Activated naive CD4-positive, alpha-beta T cell treated with anti-CD3 and anti-CD28 coated beads for 36 hours (primary cell): ENCODE results near the gene SNPH. TPM values are rescaled to one million over a fixed set of nuclear protein-coding genes. Genes with fewer than 3 reads are reported as not detected.

ENCODE experiments used
- CTCF ChIA-PET: fragments of 350-600 bp; sonication (Branson Sonifier 250); formaldehyde crosslinking; loops from one replicate; lab custom pipeline; 2021; ENCODE audit warnings: antibody characterized with exemption; lab: Charles Lee
- DNase-seq: peaks from one replicate; pipeline ENCODE4 v3.0.0-alpha.2; 2020
- H3K27ac Mint-ChIP-seq: one replicate; pipeline ENCODE4 v1.8.0; 2021; ENCODE audit warnings: mild to moderate bottlenecking, mixed read lengths
- H3K27me3 Mint-ChIP-seq: one replicate; pipeline ENCODE4 v1.8.0; 2021; ENCODE audit warnings: low read depth, mixed read lengths
- H3K36me3 Mint-ChIP-seq: one replicate; pipeline ENCODE4 v1.8.0; 2021; ENCODE audit warnings: low read depth, mixed read lengths
- H3K4me1 Mint-ChIP-seq: one replicate; pipeline ENCODE4 v1.8.0; 2021; ENCODE audit warnings: low read depth, mixed read lengths
- H3K4me3 Mint-ChIP-seq: one replicate; pipeline ENCODE4 v1.8.0; 2021; ENCODE audit warnings: mild to moderate bottlenecking, moderate library complexity, mixed read lengths
- H3K9me3 Mint-ChIP-seq: one replicate; pipeline ENCODE4 v1.8.0; 2021; ENCODE audit warnings: mixed read lengths
- intact Hi-C: fragments of 100-400 bp; cut with micrococcal nuclease; formaldehyde crosslinking; loops from one replicate; pipeline ENCODE4 v1.15.1; 2023
- total RNA-seq, 2 experiments: library from RNA; stranded (reverse); gene quantifications; one replicate each; pipeline ENCODE4 v1.2.3, GENCODE V29; 2021

SNPH gene
- total RNA-seq, 2 experiments from 2014 or later: 6.7 to 7.3 TPM

DNA sequence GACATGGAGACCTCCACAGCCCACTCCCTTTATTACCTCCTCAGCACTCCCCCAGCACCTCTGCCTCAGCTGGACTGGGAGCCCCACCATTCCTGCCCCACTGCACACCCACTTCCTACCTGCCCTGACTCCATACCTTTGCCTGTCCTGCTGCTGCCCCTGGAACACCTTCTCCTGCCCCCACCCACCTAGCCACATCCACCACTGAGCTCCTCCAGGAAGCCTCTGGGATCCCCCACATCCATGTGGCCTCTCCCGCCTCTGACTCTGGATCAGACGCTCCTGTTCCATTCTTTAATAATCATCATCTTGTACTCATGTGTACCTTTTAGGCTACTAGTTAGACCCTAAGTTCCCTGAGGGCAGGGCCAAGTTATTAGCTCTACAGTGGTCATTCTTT is 65.0 kb downstream of the SNPH start:
- intact Hi-C loops: no loop called here
- Mint-ChIP-seq H3K9me3 (no peaks in the 10 kb centered on the region), H3K4me1 (peaks cover 50% of the 10 kb centered on the region), H3K36me3 (peaks cover 19% of the 10 kb centered on the region), H3K27me3 (no peaks in the 10 kb centered on the region), H3K4me3 (no peak overlapping the region), H3K27ac (peak overlapping the region; percentile 91)
- DNase-seq: no peak
- CTCF ChIA-PET: interaction anchor here (0.6 kb wide), 1 partner anchor 12 kb away, joined by 3 read pairs; no protein-coding TSS in a partner anchor

DNA sequence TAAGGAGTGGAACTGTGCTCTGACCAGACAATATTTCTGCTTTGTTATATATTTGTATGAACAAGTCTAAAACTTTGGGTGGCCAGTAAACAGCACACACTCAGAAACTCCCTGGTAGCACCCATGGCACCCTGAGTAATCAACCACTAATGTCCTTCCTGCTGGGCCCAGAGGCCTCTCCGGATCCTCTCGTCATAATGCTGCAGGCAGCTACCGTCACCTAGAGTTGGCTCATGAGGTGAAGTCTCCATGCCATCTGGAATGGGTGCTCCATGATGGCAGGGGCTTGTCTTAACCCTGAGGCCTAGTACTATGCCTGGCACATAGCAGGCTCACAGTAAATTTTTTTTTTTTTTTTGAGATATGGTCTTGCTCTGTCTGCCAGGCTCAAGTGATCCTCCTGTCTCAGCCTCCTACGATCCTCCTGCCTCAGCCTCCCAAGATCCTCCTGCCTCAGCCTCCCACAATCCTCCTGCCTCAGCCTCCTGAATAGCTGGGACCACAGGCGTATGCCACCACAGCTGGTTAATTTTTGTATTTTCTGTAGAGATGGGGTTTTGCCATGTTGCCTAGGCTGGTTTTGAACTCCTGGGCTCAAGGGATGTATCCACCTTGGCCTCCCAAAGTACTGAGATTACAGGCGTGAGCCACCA is 65.8 kb downstream of the SNPH start:
- H3K4me3 Mint-ChIP-seq: no peak overlapping the region
- DNase-seq: no peak
- CTCF ChIA-PET: interaction anchor here (1.2 kb wide), 1 partner anchor 13 kb away, joined by 3 read pairs; no protein-coding TSS in a partner anchor
- no peaks in the 10 kb centered on the region for H3K9me3 Mint-ChIP-seq
- intact Hi-C loops: no loop called here
- no peak overlapping the region for H3K27ac Mint-ChIP-seq
- H3K27me3 Mint-ChIP-seq: no peaks in the 10 kb centered on the region
- H3K36me3 Mint-ChIP-seq: peaks cover 19% of the 10 kb centered on the region
- H3K4me1 Mint-ChIP-seq: peaks cover 58% of the 10 kb centered on the region

- Mint-ChIP-seq H3K9me3 (no peaks in the 10 kb centered on the region), H3K36me3 (peaks cover 19% of the 10 kb centered on the region), H3K27ac (no peak overlapping the region), H3K4me1 (peaks cover 63% of the 10 kb centered on the region), H3K27me3 (no peaks in the 10 kb centered on the region), H3K4me3 (no peak overlapping the region)
- DNase-seq: no peak
- intact Hi-C loops: no loop called here
- CTCF ChIA-PET: interaction anchor here (1.2 kb wide), 1 partner anchor 12 kb away, joined by 3 read pairs; no protein-coding TSS in a partner anchor
These were observed 66.7 kb downstream of the SNPH start for GRCh38 chr20:1332749-1333300.

DNA sequence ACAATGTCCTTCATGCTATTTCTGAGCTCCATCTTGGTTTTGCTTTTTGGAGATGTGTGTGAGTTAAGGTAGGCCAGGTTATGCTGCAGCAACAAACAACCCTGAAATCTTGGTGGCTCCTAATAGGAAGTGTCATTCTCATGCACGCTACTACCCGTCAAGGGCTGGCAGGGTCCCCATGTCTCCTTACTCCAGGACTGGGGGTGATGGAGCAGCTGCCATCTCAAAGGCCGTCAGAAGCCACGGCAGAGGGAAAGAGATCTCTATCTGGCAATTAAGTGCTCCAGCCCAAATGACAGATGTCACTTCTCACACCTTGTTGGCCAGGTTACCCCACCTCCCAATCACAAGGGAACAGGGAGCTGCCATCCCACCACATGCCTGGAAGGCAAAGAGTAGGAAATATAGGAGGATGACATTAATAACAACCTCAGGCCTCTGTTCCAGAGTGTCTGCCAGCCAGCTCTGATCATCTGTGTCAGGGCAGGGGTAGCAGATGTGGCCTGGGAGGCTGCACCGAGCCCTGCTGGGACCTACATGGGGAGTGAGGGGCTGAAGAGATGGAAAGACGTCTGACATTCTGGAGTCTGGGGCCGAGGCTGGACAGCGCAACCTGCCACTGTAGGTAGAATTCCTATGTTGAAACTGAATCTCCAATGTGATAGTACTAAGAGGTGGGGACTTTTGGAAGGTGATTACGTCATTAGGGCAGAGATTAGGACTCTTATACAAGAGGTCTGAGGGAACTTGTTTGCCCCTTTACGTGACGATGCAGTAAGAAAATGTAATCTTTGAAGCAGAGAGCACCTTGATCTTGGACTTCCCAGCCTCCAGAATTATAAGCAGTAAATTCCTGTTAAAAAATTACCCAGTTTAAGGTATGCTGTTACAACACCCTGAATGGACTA is 67.6 kb downstream of the SNPH start:
- Mint-ChIP-seq H3K27ac (no peak overlapping the region), H3K4me1 (peaks cover 60% of the 10 kb centered on the region), H3K27me3 (no peaks in the 10 kb centered on the region), H3K36me3 (peaks cover 19% of the 10 kb centered on the region), H3K4me3 (no peak overlapping the region), H3K9me3 (no peaks in the 10 kb centered on the region)
- DNase-seq: no peak
- intact Hi-C loops: no loop called here
- CTCF ChIA-PET: no interaction called here

DNA sequence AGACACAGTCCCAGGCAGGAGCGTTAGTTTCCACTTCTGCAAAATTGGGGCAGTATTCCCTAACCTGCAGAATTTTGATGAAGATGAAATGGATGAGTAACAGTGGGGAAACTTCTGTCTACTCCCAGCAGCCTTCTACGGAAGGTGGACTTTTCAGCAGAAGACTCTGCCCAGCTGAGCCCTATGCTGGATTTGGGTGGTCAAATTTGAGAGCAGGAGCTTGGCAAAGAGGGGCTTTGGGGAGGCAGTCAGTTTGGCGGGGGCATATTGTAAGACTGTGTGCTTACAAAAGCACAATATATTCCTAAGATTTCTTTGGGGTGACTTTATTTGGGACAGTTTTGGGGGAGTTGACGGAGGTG is 68.3 kb downstream of the SNPH start:
- peaks cover 19% of the 10 kb centered on the region for H3K36me3 Mint-ChIP-seq
- H3K9me3 Mint-ChIP-seq: no peaks in the 10 kb centered on the region
- intact Hi-C loops: no loop called here
- no peak for DNase-seq
- peaks cover 55% of the 10 kb centered on the region for H3K4me1 Mint-ChIP-seq
- no peaks in the 10 kb centered on the region for H3K27me3 Mint-ChIP-seq
- no peak overlapping the region for H3K27ac Mint-ChIP-seq
- CTCF ChIA-PET: no interaction called here
- H3K4me3 Mint-ChIP-seq: no peak overlapping the region

DNA sequence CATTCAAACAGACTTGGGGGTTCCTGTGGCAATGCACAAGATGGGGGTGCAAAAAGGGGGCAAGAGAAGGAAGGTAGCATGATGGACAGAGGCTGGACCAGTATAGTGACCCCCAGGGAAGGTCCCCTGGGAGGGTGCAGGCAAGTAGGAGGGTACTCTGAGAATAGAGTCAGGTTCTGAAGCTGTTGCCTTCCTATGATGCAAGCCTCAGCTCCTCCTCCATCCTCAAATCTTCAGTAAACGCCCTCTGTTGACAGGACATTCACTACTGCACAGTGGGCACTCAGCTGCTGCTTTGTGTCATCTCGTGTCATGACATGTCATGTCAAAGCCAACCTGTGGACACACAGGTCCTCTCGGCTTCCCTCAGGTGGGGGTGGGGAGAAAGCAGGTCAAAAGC is 68.7 kb downstream of the SNPH start:
- H3K4me1 Mint-ChIP-seq: peaks cover 51% of the 10 kb centered on the region

DNA sequence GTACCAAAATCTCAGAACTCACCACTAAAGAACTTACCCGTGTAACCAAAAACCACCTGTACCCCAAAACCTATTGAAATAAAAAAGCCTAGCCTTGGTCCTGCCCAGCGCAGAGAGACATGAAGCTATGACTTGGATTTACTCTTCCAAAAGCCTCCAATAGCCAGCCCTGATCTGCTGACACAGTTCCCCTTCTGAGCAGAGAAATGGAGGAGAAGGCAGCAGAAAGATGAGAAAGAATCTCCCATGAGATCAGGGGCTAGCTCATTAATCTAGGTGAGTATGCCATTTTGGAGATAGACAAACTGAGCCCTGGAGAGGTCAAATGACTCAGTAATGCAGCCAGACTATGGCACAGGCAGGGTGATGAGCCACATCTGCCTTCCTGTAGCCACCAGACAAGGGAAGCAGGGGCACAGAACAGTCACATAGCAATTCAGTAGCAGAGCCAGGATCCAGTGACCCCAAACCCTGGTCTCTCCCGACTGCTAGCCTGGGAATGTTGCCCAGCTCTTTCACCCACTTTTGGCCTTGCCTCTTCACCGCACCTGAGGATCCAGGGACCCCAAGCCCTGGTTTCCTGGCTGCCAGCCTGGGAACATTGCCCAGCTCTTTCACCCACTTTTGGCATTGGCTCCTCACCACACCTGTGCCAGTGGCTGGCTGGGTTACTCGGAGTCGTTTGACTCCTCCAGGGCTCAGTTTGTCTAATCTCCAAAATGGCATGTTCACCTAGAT is 70.0 kb downstream of the SNPH start:
- DNase-seq: peak; percentile 48
- peak overlapping the region; percentile 77 for H3K27ac Mint-ChIP-seq
- H3K36me3 Mint-ChIP-seq: peaks cover 14% of the 10 kb centered on the region
- peaks cover 39% of the 10 kb centered on the region for H3K4me1 Mint-ChIP-seq
- intact Hi-C loops: no loop called here
- H3K9me3 Mint-ChIP-seq: no peaks in the 10 kb centered on the region
- H3K27me3 Mint-ChIP-seq: no peaks in the 10 kb centered on the region
- H3K4me3 Mint-ChIP-seq: peak overlapping the region; percentile 1
- CTCF ChIA-PET: interaction anchor here (0.6 to 1.4 kb wide), 5 partner anchors 9 to 131 kb away, joined by 3 to 4 read pairs (median 3); no protein-coding TSS in a partner anchor

More for the DNA sequence above, 68.7 kb downstream of the SNPH start:
- CTCF ChIA-PET: no interaction called here
- no peak overlapping the region for H3K4me3 Mint-ChIP-seq
- no peak overlapping the region for H3K27ac Mint-ChIP-seq
- no peaks in the 10 kb centered on the region for H3K9me3 Mint-ChIP-seq
- no peak for DNase-seq
- intact Hi-C loops: no loop called here
- H3K36me3 Mint-ChIP-seq: peaks cover 19% of the 10 kb centered on the region
- no peaks in the 10 kb centered on the region for H3K27me3 Mint-ChIP-seq

GRCh38 chr20:1336699-1337367 is 70.7 kb downstream of the SNPH start:
- Mint-ChIP-seq H3K27me3 (no peaks in the 10 kb centered on the region), H3K27ac (peak overlapping the region; percentile 77), H3K36me3 (peaks cover 10% of the 10 kb centered on the region), H3K4me3 (peak overlapping the region; percentile 1), H3K4me1 (peaks cover 35% of the 10 kb centered on the region), H3K9me3 (no peaks in the 10 kb centered on the region)
- intact Hi-C loops: no loop called here
- DNase-seq: peak; percentile 30
- CTCF ChIA-PET: interaction anchor here (1.1 to 1.4 kb wide), 2 partner anchors 22 to 131 kb away, joined by 3 read pairs; no protein-coding TSS in a partner anchor

GRCh38 chr20:1337441-1337840 is 71.3 kb downstream of the SNPH start:
- Mint-ChIP-seq H3K27me3 (no peaks in the 10 kb centered on the region), H3K36me3 (peaks cover 10% of the 10 kb centered on the region), H3K9me3 (no peaks in the 10 kb centered on the region), H3K4me3 (no peak overlapping the region), H3K27ac (no peak overlapping the region), H3K4me1 (peaks cover 32% of the 10 kb centered on the region)
- DNase-seq: no peak
- intact Hi-C loops: no loop called here
- CTCF ChIA-PET: no interaction called here

GRCh38 chr20:1338096-1338495 is 72.0 kb downstream of the SNPH start:
- no peak overlapping the region for H3K4me3 Mint-ChIP-seq
- H3K27ac Mint-ChIP-seq: no peak overlapping the region
- intact Hi-C loops: no loop called here
- DNase-seq: no peak
- H3K36me3 Mint-ChIP-seq: peaks cover 6% of the 10 kb centered on the region
- peaks cover 26% of the 10 kb centered on the region for H3K4me1 Mint-ChIP-seq
- CTCF ChIA-PET: no interaction called here
- no peaks in the 10 kb centered on the region for H3K27me3 Mint-ChIP-seq
- H3K9me3 Mint-ChIP-seq: no peaks in the 10 kb centered on the region

- Mint-ChIP-seq H3K27me3 (no peaks in the 10 kb centered on the region), H3K27ac (no peak overlapping the region), H3K36me3 (peaks cover 6% of the 10 kb centered on the region), H3K9me3 (no peaks in the 10 kb centered on the region), H3K4me3 (no peak overlapping the region), H3K4me1 (peaks cover 23% of the 10 kb centered on the region)
- DNase-seq: no peak
- CTCF ChIA-PET: no interaction called here
- intact Hi-C loops: no loop called here
These were observed 72.7 kb downstream of the SNPH start for GRCh38 chr20:1338801-1339200.
